Epidermal melanocyte (primary cell): ENCODE measurements around the gene NCOA3.

ENCODE experiments used
- DNase-seq: peaks from one replicate; pipeline ENCODE4 v3.0.0; 2011; ENCODE audit warnings: low spot score; ENCODE audit not compliant: insufficient read length

NCOA3 gene

GRCh38 chr20:47677635-47678453 is 176.2 kb downstream of the NCOA3 start:
- DNase-seq, result no peak

GRCh38 chr20:47678536-47678935 is 176.8 kb downstream of the NCOA3 start:
- DNase-seq, result no peak

- DNase-seq, result no peak
These were observed 177.8 kb downstream of the NCOA3 start for GRCh38 chr20:47679462-47679861.

GRCh38 chr20:47680804-47681529 is 179.3 kb downstream of the NCOA3 start:
- no peak for DNase-seq

GRCh38 chr20:47682028-47682783 is 180.5 kb downstream of the NCOA3 start:
- peak; percentile 53 for DNase-seq

GRCh38 chr20:47682916-47683315 is 181.2 kb downstream of the NCOA3 start:
- DNase-seq, result no peak

- DNase-seq, result no peak
These were observed 182.8 kb downstream of the NCOA3 start for GRCh38 chr20:47684306-47685080.

- DNase-seq, result no peak
These were observed 184.9 kb downstream of the NCOA3 start for GRCh38 chr20:47686545-47686944.

GRCh38 chr20:47687095-47687987 is 185.7 kb downstream of the NCOA3 start:
- no peak for DNase-seq

GRCh38 chr20:47688385-47689381 is 187.0 kb downstream of the NCOA3 start:
- DNase-seq, result no peak

- no peak for DNase-seq
These were observed 188.0 kb downstream of the NCOA3 start for GRCh38 chr20:47689731-47690130.

- no peak for DNase-seq
These were observed 189.9 kb downstream of the NCOA3 start for GRCh38 chr20:47691625-47692024.

GRCh38 chr20:47694021-47694818 is 192.5 kb downstream of the NCOA3 start:
- DNase-seq, result no peak

GRCh38 chr20:47696856-47697255 is 195.2 kb downstream of the NCOA3 start:
- DNase-seq, result no peak

- no peak for DNase-seq
These were observed 196.5 kb downstream of the NCOA3 start for GRCh38 chr20:47698142-47698541.

GRCh38 chr20:47699818-47700217 is 198.1 kb downstream of the NCOA3 start:
- no peak for DNase-seq

- DNase-seq, result no peak
These were observed 198.6 kb downstream of the NCOA3 start for GRCh38 chr20:47700327-47700726.

- DNase-seq, result no peak
These were observed 199.9 kb downstream of the NCOA3 start for GRCh38 chr20:47701612-47702011.
